ENCODE data around the gene NOG. TPM values are rescaled to one million over a fixed set of nuclear protein-coding genes. Genes with fewer than 3 reads are reported as not detected.

The NOG gene
- total RNA-seq, 5 donors from 2014 or later (not counting 1 experiment from before 2014, with no cell fraction given) = 9.2 to 82.3 (median 64.6) TPM

- Histone ChIP-seq H3K27ac (ENCODE audit: low read length) (peak overlapping the region; percentile 68), H3K4me1 (ENCODE audit: control insufficient read depth in 1 of 2, extremely low read depth in 1 of 2, insufficient read depth in 2 of 2, low read length in 2 of 2) (peaks cover 50 to 65% of the 10 kb centered on the region in 2 experiments), H3K4me3 (ENCODE audit: control insufficient read depth in 1 of 2, extremely low read depth in 1 of 2, low read length in 1 of 2) (no peak overlapping the region), H3K9me3 (no peaks in the 10 kb centered on the region), H3K27me3 (replicated peaks in 1 of 2; ENCODE audit: control insufficient read depth in 2 of 2, extremely low read depth in 1 of 2, insufficient read depth in 2 of 2, low read length in 1 of 2) (peaks cover 0 to 12% of the 10 kb centered on the region in 2 experiments), H3K36me3 (ENCODE audit: control insufficient read depth in 2 of 2, extremely low read depth in 1 of 2, insufficient read depth in 1 of 2, low read length in 1 of 2) (no peaks in the 10 kb centered on the region)
- CTCF ChIA-PET = interaction anchor here in 1 of 2 donors (1.6 kb wide), 1 partner anchor 9 kb away, joined by 3 read pairs; no protein-coding TSS in a partner anchor
- no peaks in the 10 kb centered on the region for H3K9me3 Mint-ChIP-seq
- DNase-seq (peak in 1 of 35 experiments; percentile 5), ATAC-seq (replicated peaks in 1 of 4) (no peak)
- H3K36me3 Mint-ChIP-seq = no peaks in the 10 kb centered on the region
- POLR2A ChIA-PET = interaction anchor here in 1 of 2 donors (1.4 kb wide), 1 partner anchor 26 kb away, joined by 3 read pairs; no protein-coding TSS in a partner anchor
- H3K27me3 Mint-ChIP-seq = peaks cover 0 to 15% of the 10 kb centered on the region in 2 donors
- H3K27ac Mint-ChIP-seq = peak overlapping the region; percentile 98 to 99
- peak overlapping the region in 1 of 3 donors; percentile 94 for H3K4me3 Mint-ChIP-seq
- 70% methylated on average over 2 of the region's 7 CpGs for WGBS (ENCODE audit: insufficient coverage)
- peaks cover 58 to 74% (median 71%) of the 10 kb centered on the region in 3 donors for H3K4me1 Mint-ChIP-seq
Observed at GRCh38 chr17:56603486-56604238, 10.2 kb downstream of the NOG start.

GRCh38 chr17:56604691-56605290, 11.3 kb downstream of the NOG start:
- H3K27me3 Mint-ChIP-seq = peaks cover 0 to 8% of the 10 kb centered on the region in 2 donors
- H3K9me3 ChIP-seq = no peaks in the 10 kb centered on the region
- WGBS (ENCODE audit: insufficient coverage) = 57% methylated on average over 1 of the region's 1 CpG
- peaks cover 49 to 69% (median 60%) of the 10 kb centered on the region in 3 donors for H3K4me1 Mint-ChIP-seq
- H3K27ac ChIP-seq (ENCODE audit: low read length) = no peak overlapping the region
- no peaks in the 10 kb centered on the region for H3K9me3 Mint-ChIP-seq
- H3K27ac Mint-ChIP-seq = peak overlapping the region; percentile 98 to 99
- no peaks in the 10 kb centered on the region for H3K36me3 ChIP-seq (ENCODE audit: control insufficient read depth in 2 of 2, extremely low read depth in 1 of 2, insufficient read depth in 1 of 2, low read length in 1 of 2)
- peaks cover 40 to 56% of the 10 kb centered on the region in 2 experiments for H3K4me1 ChIP-seq (ENCODE audit: control insufficient read depth in 1 of 2, extremely low read depth in 1 of 2, insufficient read depth in 2 of 2, low read length in 2 of 2)
- no peak for DNase-seq
- H3K4me3 Mint-ChIP-seq = peak overlapping the region in 1 of 3 donors; percentile 94
- peaks cover 0 to 6% of the 10 kb centered on the region in 2 experiments for H3K27me3 ChIP-seq (replicated peaks in 1 of 2; ENCODE audit: control insufficient read depth in 2 of 2, extremely low read depth in 1 of 2, insufficient read depth in 2 of 2, low read length in 1 of 2)
- no peaks in the 10 kb centered on the region for H3K36me3 Mint-ChIP-seq
- CTCF ChIA-PET = no interaction called here
- no peak for ATAC-seq (replicated peaks in 1 of 4)
- H3K4me3 ChIP-seq (ENCODE audit: control insufficient read depth in 1 of 2, extremely low read depth in 1 of 2, low read length in 1 of 2) = no peak overlapping the region
- POLR2A ChIA-PET = interaction anchor here in 1 of 2 donors (0.5 to 0.6 kb wide), 2 partner anchors 12 to 22 kb away, joined by 3 to 5 read pairs; no protein-coding TSS in a partner anchor

GRCh38 chr17:56608944-56609343, 15.4 kb downstream of the NOG start:
- Mint-ChIP-seq H3K4me3 (no peak overlapping the region), H3K27ac (no peak overlapping the region), H3K4me1 (peaks cover 16 to 55% (median 24%) of the 10 kb centered on the region in 3 donors), H3K9me3 (peaks cover 0 to 9% (median 0%) of the 10 kb centered on the region in 3 donors), H3K36me3 (no peaks in the 10 kb centered on the region), H3K27me3 (peaks cover 0 to 7% of the 10 kb centered on the region in 2 donors)
- Histone ChIP-seq H3K9me3 (no peaks in the 10 kb centered on the region), H3K27me3 (replicated peaks in 1 of 2; ENCODE audit: control insufficient read depth in 2 of 2, extremely low read depth in 1 of 2, insufficient read depth in 2 of 2, low read length in 1 of 2) (no peaks in the 10 kb centered on the region), H3K27ac (ENCODE audit: low read length) (no peak overlapping the region), H3K4me3 (ENCODE audit: control insufficient read depth in 1 of 2, extremely low read depth in 1 of 2, low read length in 1 of 2) (no peak overlapping the region), H3K36me3 (ENCODE audit: control insufficient read depth in 2 of 2, extremely low read depth in 1 of 2, insufficient read depth in 1 of 2, low read length in 1 of 2) (no peaks in the 10 kb centered on the region), H3K4me1 (ENCODE audit: control insufficient read depth in 1 of 2, extremely low read depth in 1 of 2, insufficient read depth in 2 of 2, low read length in 2 of 2) (peaks cover 5 to 19% of the 10 kb centered on the region in 2 experiments)
- CTCF ChIA-PET = no interaction called here
- WGBS (ENCODE audit: insufficient coverage) = 79% methylated on average over 2 of the region's 4 CpGs
- DNase-seq (no peak), ATAC-seq (replicated peaks in 1 of 4) (no peak)
- POLR2A ChIA-PET = no interaction called here

GRCh38 chr17:56610321-56610720, 16.8 kb downstream of the NOG start:
- no peaks in the 10 kb centered on the region for H3K36me3 ChIP-seq (ENCODE audit: control insufficient read depth in 2 of 2, extremely low read depth in 1 of 2, insufficient read depth in 1 of 2, low read length in 1 of 2)
- H3K27ac ChIP-seq (ENCODE audit: low read length) = no peak overlapping the region
- DNase-seq (no peak), ATAC-seq (replicated peaks in 1 of 4) (no peak)
- no peaks in the 10 kb centered on the region for H3K9me3 ChIP-seq
- CTCF ChIA-PET = no interaction called here
- Mint-ChIP-seq H3K4me3 (no peak overlapping the region), H3K9me3 (peaks cover 0 to 9% (median 0%) of the 10 kb centered on the region in 3 donors), H3K36me3 (no peaks in the 10 kb centered on the region), H3K27me3 (peaks cover 0 to 7% of the 10 kb centered on the region in 2 donors), H3K4me1 (peaks cover 8 to 42% (median 10%) of the 10 kb centered on the region in 3 donors), H3K27ac (no peak overlapping the region)
- POLR2A ChIA-PET = no interaction called here
- H3K27me3 ChIP-seq (replicated peaks in 1 of 2; ENCODE audit: control insufficient read depth in 2 of 2, extremely low read depth in 1 of 2, insufficient read depth in 2 of 2, low read length in 1 of 2) = no peaks in the 10 kb centered on the region
- no peak overlapping the region for H3K4me3 ChIP-seq (ENCODE audit: control insufficient read depth in 1 of 2, extremely low read depth in 1 of 2, low read length in 1 of 2)
- peaks cover 0 to 6% of the 10 kb centered on the region in 2 experiments for H3K4me1 ChIP-seq (ENCODE audit: control insufficient read depth in 1 of 2, extremely low read depth in 1 of 2, insufficient read depth in 2 of 2, low read length in 2 of 2)
- 100% methylated on average over 2 of the region's 3 CpGs for WGBS (ENCODE audit: insufficient coverage)

- CTCF ChIA-PET = interaction anchor here in 1 of 2 donors (0.8 kb wide), 1 partner anchor 18 kb away, joined by 6 read pairs; no protein-coding TSS in a partner anchor
- Histone ChIP-seq H3K4me1 (ENCODE audit: control insufficient read depth in 1 of 2, extremely low read depth in 1 of 2, insufficient read depth in 2 of 2, low read length in 2 of 2) (no peaks in the 10 kb centered on the region), H3K27ac (ENCODE audit: low read length) (no peak overlapping the region), H3K9me3 (no peaks in the 10 kb centered on the region), H3K27me3 (replicated peaks in 1 of 2; ENCODE audit: control insufficient read depth in 2 of 2, extremely low read depth in 1 of 2, insufficient read depth in 2 of 2, low read length in 1 of 2) (no peaks in the 10 kb centered on the region), H3K36me3 (ENCODE audit: control insufficient read depth in 2 of 2, extremely low read depth in 1 of 2, insufficient read depth in 1 of 2, low read length in 1 of 2) (no peaks in the 10 kb centered on the region), H3K4me3 (ENCODE audit: control insufficient read depth in 1 of 2, extremely low read depth in 1 of 2, low read length in 1 of 2) (no peak overlapping the region)
- WGBS (ENCODE audit: insufficient coverage) = no CpG with 5 or more reads among the region's 2 CpGs
- Mint-ChIP-seq H3K4me3 (no peak overlapping the region), H3K27ac (no peak overlapping the region), H3K9me3 (peaks cover 0 to 9% (median 0%) of the 10 kb centered on the region in 3 donors), H3K36me3 (no peaks in the 10 kb centered on the region), H3K27me3 (peaks cover 0 to 5% of the 10 kb centered on the region in 2 donors), H3K4me1 (peaks cover 3 to 32% (median 3%) of the 10 kb centered on the region in 3 donors)
- DNase-seq (no peak), ATAC-seq (replicated peaks in 1 of 4) (no peak)
- POLR2A ChIA-PET = no interaction called here
Observed at GRCh38 chr17:56613131-56613530, 19.6 kb downstream of the NOG start.

- H3K4me3 ChIP-seq (ENCODE audit: control insufficient read depth in 1 of 2, extremely low read depth in 1 of 2, low read length in 1 of 2) = no peak overlapping the region
- no peaks in the 10 kb centered on the region for H3K9me3 ChIP-seq
- H3K36me3 ChIP-seq (ENCODE audit: control insufficient read depth in 2 of 2, extremely low read depth in 1 of 2, insufficient read depth in 1 of 2, low read length in 1 of 2) = no peaks in the 10 kb centered on the region
- Mint-ChIP-seq H3K4me1 (peaks cover 3 to 25% (median 3%) of the 10 kb centered on the region in 3 donors), H3K27me3 (peaks cover 0 to 2% of the 10 kb centered on the region in 2 donors), H3K9me3 (peaks cover 0 to 9% (median 0%) of the 10 kb centered on the region in 3 donors), H3K36me3 (no peaks in the 10 kb centered on the region), H3K27ac (no peak overlapping the region), H3K4me3 (no peak overlapping the region)
- ChIA-PET POLR2A (interaction anchor here in 1 of 2 donors (0.6 to 0.7 kb wide), 2 partner anchors 9 to 17 kb away, joined by 10 to 12 read pairs; no protein-coding TSS in a partner anchor), CTCF (no interaction called here)
- ATAC-seq (replicated peaks in 1 of 4) = no peak
- no peak overlapping the region for H3K27ac ChIP-seq (ENCODE audit: low read length)
- no peak for DNase-seq
- H3K4me1 ChIP-seq (ENCODE audit: control insufficient read depth in 1 of 2, extremely low read depth in 1 of 2, insufficient read depth in 2 of 2, low read length in 2 of 2) = no peaks in the 10 kb centered on the region
- peaks cover 0 to under 1% of the 10 kb centered on the region in 2 experiments for H3K27me3 ChIP-seq (replicated peaks in 1 of 2; ENCODE audit: control insufficient read depth in 2 of 2, extremely low read depth in 1 of 2, insufficient read depth in 2 of 2, low read length in 1 of 2)
- 100% methylated on average over 1 of the region's 2 CpGs for WGBS (ENCODE audit: insufficient coverage)
Observed at GRCh38 chr17:56614522-56614921, 21.0 kb downstream of the NOG start.

Measured in T-cell (primary cell).